CD4-positive, alpha-beta T cell treated with Interleukin-12 subunit alpha and Interleukin-12 subunit beta, for 1 hour (primary cell): ENCODE measurements around the gene GALNT17.
"Not testable (repeated sequence)": the region's sequence is repeated elsewhere in the genome, so short reads cannot be mapped to it uniquely, and the experiment has no call there.

Source experiments
- DNase-seq: peaks from one replicate; pipeline ENCODE4 v3.0.0-alpha.2; 2020

The GALNT17 gene

DNA sequence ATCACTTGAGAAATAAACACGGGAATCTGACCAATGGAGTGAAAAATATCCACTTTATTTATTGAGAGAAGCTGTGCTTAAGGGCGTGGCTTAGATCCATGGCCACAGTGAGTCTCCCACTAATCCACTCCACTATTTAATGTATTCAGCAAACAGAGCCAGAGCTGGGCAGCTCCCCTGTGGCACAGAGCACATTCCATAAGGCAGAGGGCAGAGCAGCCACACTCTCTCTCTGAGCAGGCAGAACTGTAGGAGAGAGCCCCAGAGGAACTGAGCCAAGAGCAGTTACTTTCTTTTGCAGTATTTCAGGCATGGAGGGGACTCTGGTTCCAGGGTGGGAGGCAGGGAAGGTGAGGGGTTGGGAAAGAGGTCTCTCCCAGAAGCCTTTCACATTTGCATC is 106.0 kb downstream of the GALNT17 start:
- no peak for DNase-seq

DNA sequence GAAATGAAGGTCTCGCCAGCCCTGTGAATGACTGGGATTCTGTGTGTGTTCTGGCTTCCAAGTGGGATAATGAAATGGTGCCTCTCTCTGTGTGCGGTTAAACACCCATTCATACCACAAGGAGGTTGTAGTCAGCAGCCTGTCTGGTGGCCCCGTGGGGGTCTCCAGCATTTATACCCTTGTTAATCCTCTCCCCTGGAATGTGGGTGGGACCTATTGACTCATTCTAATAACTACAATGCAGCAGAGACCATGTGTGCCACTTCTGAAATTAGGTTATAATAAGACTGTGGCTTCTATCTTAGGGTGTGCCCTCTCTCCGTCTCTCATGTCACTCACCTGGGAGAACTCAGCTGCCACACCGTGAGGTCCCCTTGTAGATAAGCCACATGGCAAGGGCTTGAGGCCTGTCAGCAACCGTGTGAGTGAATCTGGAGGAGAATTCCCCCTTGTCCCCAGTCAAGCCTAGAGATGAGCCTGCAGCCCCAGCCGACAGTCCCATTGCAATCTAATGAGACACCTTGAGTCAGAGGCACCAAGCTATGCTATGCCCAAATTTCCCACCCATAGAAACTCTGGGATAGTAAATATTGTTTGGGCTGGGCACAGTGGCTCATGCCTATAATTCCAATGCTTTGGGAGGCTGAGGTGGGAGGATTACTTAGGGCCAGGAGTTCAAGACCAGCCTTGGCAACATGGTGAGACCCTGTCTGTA is 106.8 kb downstream of the GALNT17 start:
- no peak for DNase-seq

DNA sequence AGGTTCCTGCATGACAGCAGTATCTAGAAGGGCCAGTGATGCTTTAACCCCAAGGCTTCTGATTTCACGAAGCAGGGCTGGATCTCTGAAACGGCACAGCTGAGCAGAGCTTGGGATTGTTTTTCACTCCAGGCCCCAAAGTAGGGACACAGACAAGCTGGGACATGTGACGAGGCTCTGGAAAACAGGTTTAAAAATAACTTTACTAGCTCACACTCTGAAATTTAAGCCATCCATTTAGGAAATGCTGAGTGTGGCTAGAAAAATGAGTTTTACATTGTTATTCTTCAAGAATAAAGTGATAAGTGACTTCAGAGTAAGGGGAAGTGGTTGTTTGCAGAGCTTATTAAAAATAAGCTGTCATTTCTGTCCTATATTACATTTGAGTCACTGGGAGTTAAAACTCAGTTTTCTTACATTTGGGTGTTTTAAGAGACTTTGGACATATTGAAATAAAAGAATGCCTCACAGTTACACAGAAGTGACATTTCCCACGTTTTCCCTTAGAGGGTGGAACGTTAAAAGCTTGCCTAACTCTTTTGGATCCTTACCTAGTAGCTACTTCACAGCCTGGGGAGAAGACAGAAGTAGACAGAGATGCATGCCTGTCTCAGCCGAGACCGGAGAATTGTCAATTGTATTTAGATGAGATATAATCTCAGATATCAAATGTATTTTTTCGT is 107.8 kb downstream of the GALNT17 start:
- no peak for DNase-seq

DNA sequence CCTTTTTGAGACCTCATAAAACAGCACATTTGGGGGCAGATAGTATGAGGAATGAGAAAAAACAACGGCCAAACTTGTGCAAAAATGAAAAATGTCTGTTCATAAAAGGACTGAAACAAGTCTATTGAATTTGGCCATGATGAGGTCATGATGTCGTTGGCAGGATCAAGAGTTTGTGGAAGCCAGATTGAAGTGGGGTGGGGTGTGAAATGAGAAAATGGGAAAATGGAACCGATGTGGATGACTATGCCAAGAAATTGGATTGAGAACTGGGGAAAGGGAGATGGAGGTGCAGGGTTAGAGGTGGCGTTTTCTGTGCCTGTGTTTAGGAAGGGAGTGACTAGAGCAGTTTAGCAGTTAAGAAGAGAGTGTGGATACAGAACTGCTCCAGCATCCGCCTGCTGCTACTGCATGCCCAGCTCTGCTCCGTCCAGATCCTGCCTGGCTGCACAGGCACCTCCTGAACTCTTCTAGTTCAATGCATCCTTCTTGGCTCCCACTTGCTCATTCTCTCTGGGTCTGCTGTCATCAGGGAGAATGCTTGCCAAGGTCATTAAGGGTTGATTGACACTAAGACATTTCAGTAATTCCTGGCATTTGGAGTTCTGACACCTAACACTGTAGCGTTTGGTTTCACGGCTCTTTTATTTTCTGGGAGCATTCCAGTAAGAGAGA is 111.9 kb downstream of the GALNT17 start:
- no peak for DNase-seq

DNA sequence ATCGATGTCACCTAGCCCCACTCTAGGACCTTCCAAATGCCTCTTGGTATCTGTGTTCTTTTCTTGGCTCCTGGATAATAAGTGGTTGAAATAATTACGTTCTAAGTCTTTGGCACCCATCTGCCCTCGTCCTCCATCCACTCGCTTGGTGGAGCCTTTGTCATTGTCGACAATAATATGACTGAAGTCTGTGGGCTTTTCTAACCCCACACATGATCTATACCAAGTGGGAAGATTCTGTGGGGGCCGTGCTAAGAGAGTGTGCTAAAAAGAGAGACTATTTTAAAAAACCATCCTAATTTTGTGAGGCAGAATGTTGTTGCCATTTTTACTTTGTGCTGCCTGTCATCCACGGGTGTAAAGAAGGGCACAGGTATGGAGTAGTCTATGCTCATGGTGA is 113.1 kb downstream of the GALNT17 start:
- DNase-seq, result no peak

DNA sequence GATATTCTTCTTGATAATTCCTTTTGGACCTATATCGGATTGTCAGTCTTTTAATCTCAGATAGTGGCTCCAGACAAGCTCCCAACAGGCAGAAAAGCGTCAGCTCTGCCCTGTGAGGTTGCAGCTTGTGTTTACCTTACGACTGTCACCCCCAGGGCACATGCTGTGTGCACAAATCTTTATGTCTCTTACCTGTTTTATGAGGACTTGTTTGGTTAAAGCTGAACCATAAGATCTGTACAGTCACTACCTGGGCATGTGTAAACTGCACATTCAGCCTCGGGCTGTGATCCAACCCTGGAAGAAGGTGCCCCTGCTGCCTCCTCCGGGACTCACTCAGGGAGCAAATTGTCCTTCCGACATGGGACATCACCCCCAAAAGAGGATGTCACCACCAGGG is 119.8 kb downstream of the GALNT17 start:
- DNase-seq, result no peak

DNA sequence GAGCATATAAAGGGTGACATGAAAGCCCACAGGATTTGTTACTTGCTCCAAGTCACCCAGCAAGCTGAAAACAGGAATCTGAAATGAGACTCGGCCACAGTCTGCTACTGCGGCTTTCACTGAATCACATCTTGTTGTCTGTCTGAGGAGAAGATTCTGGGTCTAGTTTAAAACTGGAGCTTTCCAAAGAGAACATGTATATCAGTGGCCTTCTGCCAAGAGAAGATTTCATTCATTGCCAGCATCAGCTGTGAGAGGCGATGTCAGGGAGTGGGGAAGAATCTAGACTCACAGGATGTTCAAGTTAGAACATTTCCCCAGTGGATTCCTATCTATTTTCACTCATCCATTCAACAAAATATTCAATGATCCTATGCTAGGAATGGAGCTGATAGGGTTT is 122.8 kb downstream of the GALNT17 start:
- no peak for DNase-seq

DNA sequence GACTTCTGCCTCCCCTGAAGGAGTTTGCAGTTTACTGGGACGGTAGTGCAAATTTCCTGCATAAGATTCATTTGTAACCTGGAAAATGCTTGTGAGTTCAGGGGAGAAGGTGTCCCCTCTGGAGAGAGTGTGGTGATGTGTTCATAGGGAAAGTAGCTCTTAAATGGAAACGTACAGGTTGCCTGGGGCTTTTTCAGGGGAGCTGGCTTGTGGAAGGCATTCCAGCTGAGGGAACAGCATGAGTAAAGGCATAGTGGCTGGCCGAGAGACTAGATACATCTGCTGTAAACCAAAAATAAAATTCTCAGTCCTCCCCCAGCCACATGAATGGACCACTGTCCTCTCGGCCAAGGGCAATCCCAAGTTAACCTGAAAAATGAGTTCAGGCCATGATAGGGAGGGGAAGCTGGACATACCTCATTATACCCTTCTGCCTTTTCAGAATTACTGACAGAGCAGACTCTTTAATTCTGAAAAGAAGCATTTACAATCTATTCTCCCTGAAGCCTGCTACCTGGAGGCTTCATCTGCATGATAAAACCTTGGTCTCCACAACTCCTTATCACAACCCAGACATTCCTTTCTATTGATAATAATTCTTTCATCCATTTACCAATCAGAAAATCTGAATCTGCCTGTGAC is 123.7 kb downstream of the GALNT17 start:
- no peak for DNase-seq

DNA sequence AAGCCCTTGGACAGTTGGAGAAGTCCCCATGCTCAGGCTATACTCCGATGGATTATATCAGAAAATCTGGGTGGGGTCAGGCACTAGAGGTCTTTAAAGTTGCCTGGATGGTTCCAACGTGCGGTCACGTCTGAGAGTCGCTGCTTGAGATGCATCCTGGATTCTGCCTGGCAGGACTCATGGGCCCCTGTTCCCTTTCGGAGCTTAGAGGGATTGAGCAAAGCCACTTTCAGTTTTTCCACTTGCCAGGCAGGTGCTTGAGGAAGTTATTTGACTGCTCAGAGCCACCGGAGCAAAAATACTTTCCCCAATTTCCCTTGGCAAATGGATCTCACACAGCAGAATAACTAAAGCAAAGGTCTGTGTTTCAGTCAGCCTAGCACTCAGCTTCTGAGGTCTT is 129.1 kb downstream of the GALNT17 start:
- DNase-seq, result no peak

DNA sequence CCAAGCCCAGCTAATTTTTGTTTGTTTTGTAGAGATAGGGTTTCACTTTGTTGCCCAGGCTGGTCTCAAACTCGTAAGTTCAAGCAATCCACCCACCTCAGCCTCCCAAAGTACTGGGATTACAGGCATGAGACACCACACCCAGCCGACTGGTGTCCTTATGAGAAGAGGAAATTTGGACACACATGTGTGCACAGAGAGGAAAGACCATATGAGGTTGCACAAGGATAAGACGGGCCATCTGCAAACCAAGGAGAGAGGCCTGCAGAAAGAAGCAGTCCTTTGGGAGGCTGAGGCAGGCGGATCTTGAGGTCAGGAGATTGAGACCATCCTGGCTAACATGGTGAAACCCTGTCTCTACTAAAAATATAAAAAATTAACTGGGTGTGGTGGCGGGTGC is 130.9 kb downstream of the GALNT17 start:
- DNase-seq, result not testable (repeated sequence)

DNA sequence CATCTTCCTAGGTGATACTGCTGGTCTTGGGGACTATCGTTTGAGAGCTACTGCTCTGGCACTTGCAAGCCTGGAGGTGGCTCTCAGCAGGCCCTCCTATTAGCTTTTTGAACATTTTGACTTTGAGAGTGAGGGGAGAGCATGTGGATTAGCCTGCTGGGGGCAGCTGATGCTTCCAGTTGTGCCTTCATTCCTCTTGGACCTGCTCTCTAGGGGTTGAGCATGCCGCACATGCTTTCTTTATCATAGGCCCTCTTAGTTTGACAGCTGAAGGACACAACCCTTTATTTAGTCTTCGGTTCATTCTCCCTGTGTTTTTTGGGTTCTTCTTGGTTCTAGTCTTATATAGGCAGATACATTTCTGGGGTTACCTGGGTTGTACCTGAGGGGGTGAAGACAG is 132.1 kb downstream of the GALNT17 start:
- DNase-seq, result no peak

DNA sequence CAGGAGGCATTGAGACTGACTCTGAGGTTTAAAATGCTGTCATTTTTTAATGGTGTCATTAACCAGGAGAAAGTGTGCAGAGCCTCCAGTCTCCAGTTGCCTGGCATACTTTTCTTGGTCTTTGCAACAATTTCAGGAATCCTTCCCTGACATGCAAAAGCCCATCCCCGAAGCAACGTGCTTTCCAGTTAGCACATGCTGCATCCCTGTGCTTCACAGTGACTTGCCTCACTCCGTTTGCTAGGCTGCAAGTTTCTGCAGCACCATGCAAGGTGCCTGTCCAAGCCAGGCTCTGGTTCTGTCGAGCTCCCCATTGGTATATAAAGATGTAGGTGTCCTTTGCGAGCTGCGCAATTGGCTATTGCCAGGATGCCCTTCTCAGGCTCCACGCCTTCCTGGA is 135.0 kb downstream of the GALNT17 start:
- DNase-seq, result no peak

DNA sequence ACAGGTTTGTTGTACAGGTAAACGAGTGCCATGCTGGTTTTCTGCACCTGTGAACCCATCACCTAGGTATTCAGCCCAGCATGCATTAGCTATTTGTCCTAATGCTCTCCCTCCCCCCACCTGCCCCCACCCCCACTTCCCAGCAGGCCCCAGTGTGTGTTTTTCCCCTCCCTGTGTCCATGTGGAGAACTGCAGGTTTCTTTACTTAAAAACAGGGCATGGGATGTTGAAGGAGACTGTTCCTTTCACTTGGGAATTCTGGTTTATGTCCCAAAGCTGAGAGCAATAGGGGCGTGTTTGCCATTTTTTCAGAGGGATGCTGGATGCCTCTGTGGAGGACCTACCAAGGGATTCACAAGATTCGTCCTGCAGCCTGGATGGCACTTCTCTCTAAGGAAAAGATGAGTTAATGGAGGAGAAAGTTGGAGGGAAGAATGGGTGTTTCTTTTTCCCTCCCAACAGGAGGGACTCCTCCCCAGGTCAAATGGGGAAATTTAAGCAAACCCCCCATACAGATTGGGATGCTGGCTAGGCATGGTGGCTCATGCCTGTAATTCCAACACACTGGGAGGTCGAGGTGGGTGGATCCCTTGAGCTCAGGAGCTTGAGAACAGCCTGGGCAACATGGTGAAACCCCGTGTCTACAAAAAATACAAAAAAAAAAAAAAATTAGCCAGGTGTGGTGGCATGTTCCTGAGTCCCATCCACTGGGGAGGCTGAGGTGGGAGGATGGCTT is 136.0 kb downstream of the GALNT17 start:
- DNase-seq, result no peak

DNA sequence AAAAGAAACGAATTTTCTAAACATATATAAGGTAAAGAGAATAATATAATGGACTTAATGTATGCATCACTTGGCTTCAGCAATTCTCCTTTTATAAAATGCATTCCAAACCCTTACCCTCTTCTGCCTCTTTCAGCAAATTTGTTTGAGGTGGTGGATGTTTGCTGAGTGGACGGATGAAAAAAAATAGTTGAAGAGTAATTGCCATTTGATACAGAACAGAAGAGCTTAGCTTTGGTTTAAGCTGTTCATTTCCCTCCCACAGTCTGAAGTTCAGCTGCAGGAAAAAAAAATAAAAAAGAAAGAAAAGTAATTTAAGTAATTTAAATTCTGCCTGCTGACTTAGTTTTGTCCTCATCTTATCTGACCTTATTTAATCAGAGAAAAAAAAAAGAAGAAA is 138.6 kb downstream of the GALNT17 start:
- no peak for DNase-seq

DNA sequence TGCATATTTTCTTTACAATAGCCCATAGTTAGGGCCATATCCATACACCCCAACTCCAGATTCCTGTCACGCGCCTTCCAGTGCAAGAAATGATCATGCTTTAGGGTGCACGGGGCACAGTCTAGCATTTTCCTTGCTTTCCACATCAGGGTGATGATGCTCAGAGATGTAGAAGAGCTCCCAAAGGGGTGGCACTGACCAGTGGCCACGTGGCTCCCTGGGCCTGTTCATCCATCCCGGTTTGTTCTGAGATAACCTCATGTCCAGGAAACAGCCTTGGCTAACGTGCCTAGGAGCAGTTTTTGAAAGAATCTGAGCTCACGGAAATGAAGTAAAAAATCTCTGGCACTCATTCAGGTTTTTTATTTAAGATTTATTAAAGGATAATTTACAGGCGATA is 139.3 kb downstream of the GALNT17 start:
- no peak for DNase-seq

DNA sequence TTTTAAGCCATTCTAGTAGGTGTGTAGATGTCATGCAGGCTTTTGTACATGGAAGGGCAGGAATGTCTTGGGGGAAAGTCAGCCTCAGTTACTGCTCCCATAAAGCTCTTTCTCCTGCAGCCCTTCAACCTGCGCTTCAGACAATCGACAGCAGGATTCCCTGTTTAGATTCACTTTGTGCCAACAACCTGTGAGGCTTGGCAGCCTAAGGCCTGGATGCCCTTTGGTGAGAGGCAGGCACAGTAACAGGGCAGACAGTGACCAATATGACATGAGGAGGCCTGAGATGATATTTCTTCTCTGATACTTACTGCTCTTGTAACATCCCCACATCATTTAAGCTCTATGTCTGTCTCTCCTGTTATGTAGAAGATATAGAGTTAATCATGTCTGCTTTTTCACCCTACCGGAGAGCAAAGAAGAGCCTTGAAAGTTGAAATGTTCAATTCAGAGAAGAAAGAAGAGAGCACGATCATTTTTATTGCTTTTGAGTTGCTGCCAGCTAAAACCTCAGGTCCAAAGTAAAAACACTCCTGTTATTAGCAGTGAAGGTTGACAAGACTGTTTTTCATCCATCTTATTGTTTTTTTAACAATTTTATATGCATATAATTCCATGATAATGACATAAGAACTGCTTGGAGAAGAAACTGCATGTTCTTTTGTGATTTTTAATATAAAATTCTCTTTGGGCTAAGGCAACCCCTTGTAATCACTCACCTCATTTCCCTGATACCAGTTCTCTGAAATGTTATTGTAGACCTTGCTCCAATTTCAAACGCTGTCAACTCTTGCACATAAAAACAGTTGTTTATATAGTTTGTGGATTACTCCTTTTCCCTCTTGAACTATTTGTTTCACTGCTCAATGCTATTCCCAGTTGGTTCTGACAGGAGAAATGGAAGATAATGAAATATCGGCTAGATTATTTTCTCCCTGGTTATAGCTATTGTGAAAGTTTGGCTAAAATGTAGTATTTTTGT is 140.9 kb downstream of the GALNT17 start:
- DNase-seq, result no peak

DNA sequence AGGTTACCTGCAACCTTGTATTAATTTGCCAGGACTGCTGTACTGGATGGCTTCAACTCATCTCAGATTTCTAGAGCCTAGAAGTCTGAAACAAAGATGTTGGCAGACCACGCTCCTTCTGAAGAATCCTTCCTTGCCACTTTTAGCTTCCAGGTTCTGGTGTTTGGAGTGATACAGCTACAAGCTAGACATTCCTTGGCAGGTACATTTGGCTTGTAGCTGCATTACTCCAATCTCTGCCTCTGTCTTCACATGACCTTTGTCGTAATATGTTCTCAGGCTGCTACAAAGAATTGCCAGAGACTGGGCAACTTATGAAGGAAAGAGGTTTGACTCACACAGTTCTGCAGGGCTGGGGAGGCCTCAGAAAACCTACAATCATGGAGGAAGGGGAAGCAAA is 146.3 kb downstream of the GALNT17 start:
- DNase-seq, result no peak

DNA sequence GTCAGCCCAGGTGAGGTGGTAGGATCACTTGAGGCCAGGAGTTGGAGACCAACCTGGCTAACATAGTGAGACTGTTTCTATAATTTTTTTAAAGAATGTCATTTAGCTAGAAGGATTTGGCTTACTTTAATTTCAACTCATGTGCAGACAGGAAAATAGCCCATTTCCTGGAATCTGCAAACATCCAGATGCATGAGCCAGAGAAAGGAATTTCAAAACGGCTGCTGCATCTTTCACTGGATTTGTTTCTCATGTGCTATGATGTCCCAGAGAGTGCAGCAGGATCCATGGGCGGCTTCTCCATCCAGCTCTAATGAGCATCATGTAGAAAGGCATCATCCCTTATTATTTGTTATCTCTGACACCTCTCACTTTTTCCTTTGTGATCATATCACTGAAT is 149.3 kb downstream of the GALNT17 start:
- no peak for DNase-seq

DNA sequence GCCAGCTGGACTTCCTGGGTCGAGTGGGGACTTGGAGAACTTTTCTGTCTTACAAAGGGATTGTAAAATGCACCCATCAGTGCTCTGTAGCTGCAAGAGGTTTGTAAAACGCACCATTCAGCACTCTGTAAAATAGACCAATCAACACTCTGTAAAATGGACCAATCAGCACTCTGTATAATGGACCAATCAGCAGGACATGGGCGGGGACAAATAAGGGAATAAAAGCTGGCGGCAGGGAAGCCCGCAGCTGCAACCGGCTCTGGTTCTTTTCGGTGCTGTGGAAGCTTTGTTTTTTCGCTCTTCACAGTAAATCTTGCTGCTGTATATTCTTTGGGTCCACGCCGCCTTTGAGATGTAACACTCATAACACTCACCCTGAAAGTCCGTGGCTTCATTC is 151.9 kb downstream of the GALNT17 start:
- no peak for DNase-seq

DNA sequence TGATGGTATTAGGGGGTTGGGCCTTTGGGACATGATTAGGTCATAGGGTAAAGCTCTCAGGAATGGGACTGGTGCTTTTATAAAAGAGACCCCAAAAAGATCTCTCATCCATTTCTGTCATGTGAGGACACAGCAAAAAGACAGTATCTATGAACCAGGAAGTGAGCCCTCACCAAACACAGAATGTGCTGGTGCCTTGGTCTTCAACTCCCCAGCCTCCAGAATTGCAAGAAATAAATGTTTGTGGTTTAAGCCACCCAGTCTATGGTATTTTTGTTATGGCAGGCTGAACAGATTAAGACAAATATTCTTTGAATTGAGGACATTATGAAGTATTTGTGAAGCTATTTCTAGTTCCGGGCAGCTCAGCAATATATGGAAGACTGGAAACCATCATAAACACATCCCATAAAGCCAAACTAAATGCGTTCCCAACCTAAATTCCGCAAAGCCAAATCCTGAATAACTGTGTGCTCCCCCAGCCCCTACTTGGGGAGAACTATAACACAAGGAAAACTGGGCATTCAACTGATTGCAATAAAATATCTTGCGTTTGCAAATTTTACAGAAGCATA is 153.7 kb downstream of the GALNT17 start:
- DNase-seq, result no peak

DNA sequence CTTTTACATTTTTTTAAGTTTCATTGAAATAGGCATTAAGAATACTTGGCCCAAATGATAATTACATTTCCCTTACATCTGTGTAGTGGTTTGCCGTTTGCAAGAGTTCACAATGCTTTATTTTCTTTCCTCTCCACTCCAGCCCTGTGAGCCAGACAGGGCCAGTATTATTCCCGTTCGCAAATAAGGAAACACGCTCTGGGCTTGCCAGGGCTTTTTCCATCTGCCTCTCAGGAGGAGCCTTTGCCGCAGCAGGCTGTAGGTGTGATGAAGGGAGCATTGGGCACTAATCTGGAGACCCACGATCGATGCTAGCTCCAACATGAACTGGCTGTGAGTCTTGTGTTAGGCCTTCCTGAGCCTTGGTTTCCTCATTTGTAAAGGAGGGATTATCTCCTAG is 154.4 kb downstream of the GALNT17 start:
- DNase-seq, result no peak
